GM23338 (cell line): ENCODE results near the gene MAP3K15.

Experiments used
- CREB1 ChIP-seq: fragments of 250-450 bp; sonication (Bioruptor Pico); IDR thresholded peaks from 2 replicates; pipeline ENCODE4 v1.5.0; 2020; ENCODE audit warnings: low read depth, mild to moderate bottlenecking, moderate library complexity
- CTCF ChIP-seq, 2 experiments: fragments of 200-600 bp in 1 of 2; sonication (generic) in 1 of 2; conservative IDR thresholded peaks; 2 replicates each; pipeline versions ENCODE4 v1.5.1 to v1.6.1; 2016 to 2017; ENCODE audit warnings: antibody characterized with exemption in 2 of 2, low read depth in 2 of 2, mild to moderate bottlenecking in 2 of 2, moderate library complexity in 1 of 2
- EZH2 ChIP-seq: fragments of 200-600 bp; sonication (generic); IDR thresholded peaks from one replicate; pipeline ENCODE4 v1.8.0; 2017; ENCODE audit warnings: antibody characterized with exemption, mild to moderate bottlenecking, low read depth; ENCODE audit not compliant: unreplicated experiment
- EZH2phosphoT487 ChIP-seq: fragments of 200-600 bp; sonication (generic); IDR thresholded peaks from one replicate; pipeline ENCODE4 v1.8.1; 2018; ENCODE audit warnings: antibody characterized with exemption; ENCODE audit not compliant: unreplicated experiment
- JUNB ChIP-seq: IDR thresholded peaks from one replicate; pipeline ENCODE4 v1.6.1; 2016; ENCODE audit warnings: antibody characterized with exemption; ENCODE audit not compliant: unreplicated experiment
- NANOG ChIP-seq: IDR thresholded peaks from 2 replicates; pipeline ENCODE4 v1.6.1; 2016; ENCODE audit warnings: antibody characterized with exemption, borderline replicate concordance
- POLR2AphosphoS5 ChIP-seq: IDR thresholded peaks from 2 replicates; pipeline ENCODE4 v1.6.1; 2016; ENCODE audit warnings: antibody characterized with exemption, low read depth
- REST ChIP-seq: IDR thresholded peaks from one replicate; pipeline ENCODE4 v1.6.1; 2018; ENCODE audit warnings: antibody characterized with exemption; ENCODE audit not compliant: unreplicated experiment
- ZNF114 ChIP-seq: fragments of 250-450 bp; sonication (Bioruptor Pico); IDR thresholded peaks from 2 replicates; pipeline ENCODE4 v1.5.0; 2020; ENCODE audit warnings: mild to moderate bottlenecking, moderate library complexity

GRCh38 chrX:19554786-19555185, 39.5 kb upstream of the MAP3K15 start:
- no peak for TF ChIP-seq CTCF (conservative IDR thresholded peaks at IDR 0.05; ENCODE audit: low read depth in 2 of 2)
- no peak for TF ChIP-seq POLR2AphosphoS5
- no peak for TF ChIP-seq EZH2
- no peak for TF ChIP-seq JUNB
- TF ChIP-seq ZNF114: no peak
- no peak for TF ChIP-seq NANOG
- no peak for TF ChIP-seq REST
- no peak for TF ChIP-seq EZH2phosphoT487
- no peak for TF ChIP-seq CREB1 (CRISPR knock-in tag)
